ENCODE results near the gene GRN. TPM values are rescaled to one million over a fixed set of nuclear protein-coding genes. Genes with fewer than 3 reads are reported as not detected.

The GRN gene
- total RNA-seq, 1 experiment from 2014 or later: 206 TPM

GRCh38 chr17:44334315-44334714, 10.8 kb upstream of the GRN start:
- POLR2A ChIA-PET: no interaction called here
- Histone ChIP-seq H3K4me3 (replicated peaks in 1 of 2; ENCODE audit: low read depth in 1 of 2, low read length in 2 of 2) (no peak overlapping the region), H3K36me3 (ENCODE audit: control insufficient read depth in 1 of 2, insufficient read depth in 2 of 2, low read length in 2 of 2) (no peaks in the 10 kb centered on the region), H3K9me2 (ENCODE audit: insufficient read depth) (no peaks in the 10 kb centered on the region), H3K27ac (ENCODE audit: low read depth, low read length) (no peak overlapping the region), H2AFZ (ENCODE audit: low read depth, low read length, poor library complexity, severe bottlenecking) (no peak overlapping the region), H3K4me2 (ENCODE audit: low read length) (no peak overlapping the region), H3K27me3 (ENCODE audit: insufficient read depth, low read length) (no peaks in the 10 kb centered on the region), H3K9ac (ENCODE audit: low read length) (no peak overlapping the region), H3K4me1 (ENCODE audit: control insufficient read depth in 1 of 2, insufficient read depth in 2 of 2, low read length in 2 of 2) (peaks cover 3 to 17% of the 10 kb centered on the region in 2 experiments; a peak in 3 of 4 replicates), H3K9me3 (ENCODE audit: control insufficient read depth in 1 of 2, insufficient read depth in 1 of 2, low read depth in 1 of 2, low read length in 2 of 2) (no peaks in the 10 kb centered on the region), H3K79me2 (ENCODE audit: insufficient read depth, low read length) (no peaks in the 10 kb centered on the region), H4K20me1 (ENCODE audit: insufficient read depth) (no peaks in the 10 kb centered on the region)
- no TSS peak for BruUV-seq (replicated peaks)
- CTCF ChIA-PET: no interaction called here
- DNase-seq (ENCODE audit: low read depth, low spot score): no peak
- TF ChIP-seq, protein P1, sequence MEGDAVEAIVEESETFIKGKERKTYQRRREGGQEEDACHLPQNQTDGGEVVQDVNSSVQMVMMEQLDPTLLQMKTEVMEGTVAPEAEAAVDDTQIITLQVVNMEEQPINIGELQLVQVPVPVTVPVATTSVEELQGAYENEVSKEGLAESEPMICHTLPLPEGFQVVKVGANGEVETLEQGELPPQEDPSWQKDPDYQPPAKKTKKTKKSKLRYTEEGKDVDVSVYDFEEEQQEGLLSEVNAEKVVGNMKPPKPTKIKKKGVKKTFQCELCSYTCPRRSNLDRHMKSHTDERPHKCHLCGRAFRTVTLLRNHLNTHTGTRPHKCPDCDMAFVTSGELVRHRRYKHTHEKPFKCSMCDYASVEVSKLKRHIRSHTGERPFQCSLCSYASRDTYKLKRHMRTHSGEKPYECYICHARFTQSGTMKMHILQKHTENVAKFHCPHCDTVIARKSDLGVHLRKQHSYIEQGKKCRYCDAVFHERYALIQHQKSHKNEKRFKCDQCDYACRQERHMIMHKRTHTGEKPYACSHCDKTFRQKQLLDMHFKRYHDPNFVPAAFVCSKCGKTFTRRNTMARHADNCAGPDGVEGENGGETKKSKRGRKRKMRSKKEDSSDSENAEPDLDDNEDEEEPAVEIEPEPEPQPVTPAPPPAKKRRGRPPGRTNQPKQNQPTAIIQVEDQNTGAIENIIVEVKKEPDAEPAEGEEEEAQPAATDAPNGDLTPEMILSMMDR (IDR thresholded peaks at IDR 0.05 in 2 of 3, conservative IDR thresholded peaks at IDR 0.05 in 1 of 3; ENCODE audit: borderline replicate concordance in 1 of 3, insufficient read depth in 1 of 3, low read depth in 2 of 3, low read length in 2 of 3): no peak
- no peak for TF ChIP-seq RAD21 (IDR thresholded peaks at IDR 0.05; ENCODE audit: low read depth)
- TF ChIP-seq EZH2phosphoT487 (IDR thresholded peaks at IDR 0.05; ENCODE audit: borderline replicate concordance): no peak
- no peak for TF ChIP-seq EZH2 (IDR thresholded peaks at IDR 0.05)
- no peak for TF ChIP-seq YY1 (IDR thresholded peaks at IDR 0.05; ENCODE audit: extremely low read depth, insufficient replicate concordance, low read depth, low read length)
- no peak for TF ChIP-seq SRF (IDR thresholded peaks at IDR 0.05; ENCODE audit: low read depth)
- no peak for TF ChIP-seq ATF3 (IDR thresholded peaks at IDR 0.05)
- no peak for TF ChIP-seq ELF1 (IDR thresholded peaks at IDR 0.05; ENCODE audit: borderline replicate concordance, low read depth)
- TF ChIP-seq SIN3A (IDR thresholded peaks at IDR 0.05; ENCODE audit: low read depth): no peak
- no peak for TF ChIP-seq ZFX (IDR thresholded peaks at IDR 0.05)
- TF ChIP-seq FOSL1 (IDR thresholded peaks at IDR 0.05; ENCODE audit: low read depth): no peak
- no peak for TF ChIP-seq REST (IDR thresholded peaks at IDR 0.05; ENCODE audit: low read depth)
- no peak for TF ChIP-seq TCF7L2 (IDR thresholded peaks at IDR 0.05; ENCODE audit: borderline replicate concordance, extremely low read depth, insufficient read depth, insufficient read length)
- RAD21 ChIA-PET (ENCODE audit: low non-redundant PET in 1 of 2, low total read pairs in 2 of 2, uncharacterized antibody in 2 of 2, unreplicated experiment in 2 of 2): no interaction called here
- no peak for ATAC-seq
- intact Hi-C loops (cut with micrococcal nuclease): no loop called here

All from HCT116 (cell line).